ENCODE data around the gene CACNA1C. TPM values are rescaled to one million over a fixed set of nuclear protein-coding genes. Genes with fewer than 3 reads are reported as not detected.

The CACNA1C gene
- total RNA-seq, 1 experiment from 2014 or later = 1.8 TPM

DNA sequence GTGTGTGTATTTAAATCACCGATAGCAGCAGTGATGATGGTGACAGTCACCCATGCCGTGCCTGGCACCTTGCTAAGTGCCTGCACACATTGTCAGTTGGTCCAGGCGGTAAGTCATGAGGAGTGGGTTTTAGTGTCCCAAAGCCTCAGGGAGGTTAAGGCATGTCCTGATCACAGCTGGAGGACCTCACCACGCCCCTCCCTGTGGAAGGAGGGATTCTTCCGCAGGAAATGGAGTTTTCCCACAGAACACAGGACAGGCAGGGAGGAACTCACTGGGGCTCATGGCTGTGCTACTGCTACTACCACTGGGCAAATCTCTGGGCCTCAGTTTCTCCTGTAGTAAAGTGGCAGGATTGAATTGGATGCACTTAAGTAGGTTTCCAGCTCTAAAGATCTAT, 142.3 kb downstream of the CACNA1C start:
- no peak for DNase-seq (ENCODE audit: low read depth)

DNA sequence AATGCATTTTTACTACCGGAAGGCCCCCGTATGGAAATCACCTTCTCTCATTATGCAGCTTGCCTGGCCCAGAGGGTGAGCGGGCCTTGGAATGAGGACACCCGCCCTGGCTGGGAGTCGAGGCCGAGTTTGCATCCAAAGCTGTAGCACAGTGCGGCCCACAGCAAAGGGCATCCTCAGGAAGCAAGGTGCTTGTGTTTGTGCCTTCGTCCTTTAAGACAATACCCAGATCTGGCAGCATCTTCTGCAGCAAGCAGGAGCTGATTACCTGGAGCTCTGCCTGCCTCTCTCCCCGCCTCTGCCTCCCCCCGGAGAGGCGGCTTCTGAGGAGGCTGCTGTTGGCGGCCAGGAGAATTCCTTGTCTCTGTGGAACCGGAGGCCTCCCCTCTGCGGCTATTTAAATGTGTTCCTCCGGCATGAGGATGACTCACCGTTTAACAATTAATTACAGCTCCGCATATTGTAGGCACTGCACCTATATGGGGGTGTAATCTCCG, 145.3 kb downstream of the CACNA1C start:
- peak; percentile 79 for DNase-seq (ENCODE audit: low read depth)

DNA sequence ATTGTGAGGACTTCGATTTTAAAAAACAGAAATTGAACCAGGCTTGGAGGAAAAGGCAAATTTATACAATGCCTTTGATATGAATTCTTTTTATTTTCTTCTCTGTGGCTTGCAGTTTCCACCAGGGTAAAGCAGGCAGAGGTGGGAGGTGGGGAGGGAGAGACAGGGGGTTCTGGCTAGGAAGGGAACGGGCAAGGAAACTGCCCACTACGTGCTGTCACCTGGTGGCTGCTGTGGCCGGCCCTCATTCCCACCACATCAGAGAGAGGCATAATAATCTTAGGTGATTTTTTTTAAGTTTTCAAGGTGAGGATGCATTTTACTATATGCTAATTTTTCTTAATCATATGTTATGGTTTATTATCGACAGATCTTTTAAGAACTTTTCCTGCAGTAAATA, 145.8 kb downstream of the CACNA1C start:
- no peak for DNase-seq (ENCODE audit: low read depth)

DNA sequence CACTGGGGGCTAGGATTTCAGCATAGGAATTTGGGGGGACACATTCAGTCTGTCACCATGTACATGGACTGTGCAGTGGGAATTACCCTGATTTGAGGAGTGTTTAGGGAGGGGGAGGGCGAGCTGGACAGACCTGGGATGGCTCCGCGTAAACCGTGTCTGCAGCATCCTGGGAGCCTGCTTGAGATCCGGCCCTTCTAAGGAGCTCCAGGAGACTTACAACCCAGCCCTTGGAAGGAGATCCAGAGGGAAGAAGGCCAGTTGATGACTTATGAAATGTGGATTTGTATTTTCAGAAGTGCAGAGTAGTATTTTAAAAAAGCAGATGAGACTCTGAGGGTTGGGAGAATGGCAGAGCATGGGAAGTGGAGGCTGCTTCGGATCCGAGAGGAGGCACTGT, 153.2 kb downstream of the CACNA1C start:
- DNase-seq (ENCODE audit: low read depth) = no peak

DNA sequence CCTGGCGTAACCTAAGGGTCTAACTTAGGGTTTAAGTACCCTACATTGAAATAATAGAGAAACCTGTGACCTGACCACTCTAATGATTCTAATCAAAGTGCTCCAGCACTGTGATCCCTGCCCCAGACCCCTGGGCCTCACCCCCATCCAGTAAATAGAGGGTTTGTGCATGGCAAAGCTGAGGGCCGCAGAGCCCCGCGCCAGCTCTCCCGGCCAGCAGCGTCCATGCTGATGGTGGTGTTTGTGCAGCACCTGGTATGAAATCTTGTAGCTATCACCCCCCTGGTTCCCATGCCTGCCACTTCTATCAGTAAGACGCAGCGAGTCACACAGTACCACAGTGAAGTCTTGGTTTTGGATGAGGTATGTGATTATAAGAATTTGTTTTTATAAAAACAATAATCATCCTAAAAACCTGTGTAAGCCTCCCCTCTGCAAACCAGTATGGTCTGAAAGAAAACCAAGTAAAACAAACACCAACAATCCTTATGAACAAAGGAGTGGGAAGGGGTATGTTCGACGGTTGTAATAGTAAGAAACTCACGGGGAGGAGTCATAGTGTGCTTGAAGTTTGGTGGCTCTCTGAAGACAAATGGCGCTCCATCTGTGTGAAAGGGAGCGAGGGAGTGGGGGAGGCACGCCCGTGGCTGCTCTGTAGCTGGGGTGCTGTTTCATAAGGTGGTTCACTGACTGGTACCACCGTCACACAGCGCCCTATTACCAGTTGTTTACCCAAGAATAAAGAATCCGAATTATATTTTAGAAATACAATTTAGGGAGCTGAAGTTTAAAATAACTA, 156.2 kb downstream of the CACNA1C start:
- DNase-seq (ENCODE audit: low read depth) = no peak

DNA sequence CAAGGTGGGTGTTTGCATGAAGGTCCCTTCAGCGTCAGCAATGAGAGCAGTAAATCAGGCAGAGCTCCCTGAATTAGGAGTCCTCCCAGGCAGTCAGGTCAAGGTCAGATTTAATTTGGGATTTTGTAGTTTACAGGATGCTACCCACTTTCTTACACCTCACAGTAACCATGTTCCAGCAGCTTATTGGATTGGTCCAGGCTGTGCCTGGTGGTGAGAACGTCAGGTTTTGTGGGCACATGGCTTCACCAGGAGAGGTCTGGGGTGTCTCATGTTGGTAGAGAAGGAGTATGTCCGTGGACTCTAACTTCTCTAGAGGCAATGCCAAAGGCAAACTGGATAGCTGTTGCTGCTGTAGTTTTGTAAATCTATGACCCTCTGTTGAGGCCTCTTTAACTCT, 158.3 kb downstream of the CACNA1C start:
- no peak for DNase-seq (ENCODE audit: low read depth)

DNA sequence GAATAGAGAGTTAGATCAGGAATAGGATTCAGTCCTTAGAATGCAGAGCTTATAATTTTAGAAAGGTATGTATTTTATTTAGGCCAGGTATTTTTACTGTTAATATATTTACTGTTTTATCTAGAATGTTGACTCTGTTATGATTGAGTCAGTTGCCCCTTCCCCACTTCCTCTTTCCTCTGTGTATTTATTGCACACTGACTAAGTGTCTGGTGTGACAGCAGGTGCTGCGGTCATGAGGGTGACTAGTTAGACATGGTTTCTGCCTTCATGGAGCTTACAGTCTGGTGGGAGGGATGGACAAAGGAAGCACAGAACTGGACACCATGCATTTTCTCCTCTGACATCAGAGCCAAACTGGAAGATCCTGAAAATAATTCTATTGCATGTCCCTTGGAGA, 159.8 kb downstream of the CACNA1C start:
- no peak for DNase-seq (ENCODE audit: low read depth)

DNA sequence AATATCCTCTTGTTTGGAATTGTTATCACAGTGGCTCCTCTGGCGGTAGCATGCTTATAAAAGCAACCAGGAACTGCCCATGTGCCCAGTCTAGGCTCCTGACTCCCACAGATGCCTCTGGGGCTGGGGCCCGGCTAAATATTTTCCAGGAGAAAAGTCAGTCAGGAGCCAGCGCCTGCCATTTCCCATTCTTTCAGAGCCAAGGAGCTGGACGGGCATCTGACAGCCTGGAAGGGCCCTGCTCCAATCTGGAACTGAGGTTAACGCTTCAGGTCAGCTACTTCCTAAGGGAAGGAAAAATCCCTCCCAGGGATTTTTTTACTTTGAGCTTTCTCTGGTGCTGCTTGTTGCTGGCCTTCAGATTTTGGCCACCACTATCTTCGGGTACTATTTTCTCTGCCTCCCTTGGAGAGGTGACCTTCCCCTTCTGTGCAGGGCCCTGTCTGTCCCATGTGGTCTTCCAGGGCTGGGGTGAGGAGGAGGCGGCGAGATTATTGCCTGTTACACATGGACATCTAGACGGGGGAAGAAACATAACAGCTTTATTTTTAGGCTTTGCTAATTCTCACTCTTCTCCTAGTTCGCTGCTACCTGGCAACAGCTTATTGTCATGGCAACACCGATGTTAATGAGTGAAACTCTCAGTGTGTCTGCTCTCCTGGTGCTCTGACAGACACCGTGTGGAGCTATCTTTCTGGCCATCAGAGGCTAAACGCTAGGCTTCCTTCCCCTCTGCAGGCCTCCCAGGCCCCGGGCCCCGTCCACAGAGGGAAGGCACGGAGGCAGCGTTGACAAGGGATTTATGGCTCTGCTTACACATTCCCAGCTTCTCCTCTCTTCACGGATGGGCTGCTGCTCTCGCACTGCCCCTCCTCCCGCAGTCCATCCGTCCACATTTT, 160.4 kb downstream of the CACNA1C start:
- DNase-seq (ENCODE audit: low read depth) = no peak

DNA sequence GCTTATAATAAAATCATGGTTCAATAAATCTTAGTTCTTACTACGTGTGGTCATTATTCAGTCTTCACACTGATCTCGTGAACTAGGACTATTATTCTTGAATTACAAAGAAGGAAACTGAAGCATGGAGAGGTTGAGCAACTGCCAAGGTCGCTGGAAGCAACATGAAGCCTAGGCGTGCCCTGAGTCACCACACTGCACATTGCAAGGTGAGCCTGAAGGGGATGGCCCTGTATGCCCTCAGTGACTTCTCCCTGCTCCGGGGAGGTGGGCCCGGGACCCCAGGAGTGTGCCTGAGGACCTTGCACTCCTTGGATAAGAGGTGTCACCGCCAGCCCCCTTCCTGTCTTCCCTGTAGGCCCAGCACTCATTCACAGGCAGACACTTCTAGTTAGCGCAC, 161.6 kb downstream of the CACNA1C start:
- DNase-seq (ENCODE audit: low read depth) = no peak

DNA sequence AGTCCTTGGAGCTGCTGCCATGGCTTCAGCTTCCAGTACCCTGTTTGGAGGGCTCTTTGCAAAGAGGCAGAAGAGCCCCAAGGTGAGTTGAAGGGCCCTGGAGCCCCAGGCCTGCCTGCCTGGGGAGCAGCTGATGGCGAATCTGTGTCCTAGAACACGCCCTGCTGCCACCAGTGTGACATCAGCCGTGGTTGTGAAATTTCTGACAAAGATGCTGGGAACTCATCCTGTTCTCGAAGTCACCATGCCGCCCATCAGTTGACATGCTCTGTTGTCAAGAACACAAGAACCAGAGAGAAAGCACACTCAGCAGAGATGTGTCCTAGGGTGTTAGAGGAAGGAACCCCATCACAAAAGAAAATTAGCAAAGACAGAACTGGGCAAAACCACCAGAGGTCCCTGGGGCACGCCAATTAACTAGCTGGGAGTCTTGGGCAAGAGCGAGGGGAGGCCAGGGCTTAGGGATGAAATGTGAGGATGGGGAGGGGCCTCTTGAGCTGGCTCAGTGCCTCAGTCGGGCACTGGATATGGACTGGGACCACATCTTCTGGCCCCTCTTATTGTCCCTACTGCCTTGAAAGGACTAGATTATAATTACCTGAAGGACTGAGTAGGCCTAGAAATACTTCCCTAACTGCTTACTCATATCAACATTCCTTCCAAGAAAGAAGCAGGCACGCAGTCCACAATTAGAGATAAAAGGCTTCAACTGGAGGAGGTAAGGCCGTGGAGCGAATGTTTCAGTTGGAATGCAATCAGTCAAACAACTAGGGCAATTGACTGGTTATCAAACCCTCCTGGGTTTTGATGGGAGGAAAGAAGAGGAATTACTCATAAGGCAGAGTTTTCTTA, 163.1 kb downstream of the CACNA1C start:
- peak; percentile 24 for DNase-seq (ENCODE audit: low read depth)

DNA sequence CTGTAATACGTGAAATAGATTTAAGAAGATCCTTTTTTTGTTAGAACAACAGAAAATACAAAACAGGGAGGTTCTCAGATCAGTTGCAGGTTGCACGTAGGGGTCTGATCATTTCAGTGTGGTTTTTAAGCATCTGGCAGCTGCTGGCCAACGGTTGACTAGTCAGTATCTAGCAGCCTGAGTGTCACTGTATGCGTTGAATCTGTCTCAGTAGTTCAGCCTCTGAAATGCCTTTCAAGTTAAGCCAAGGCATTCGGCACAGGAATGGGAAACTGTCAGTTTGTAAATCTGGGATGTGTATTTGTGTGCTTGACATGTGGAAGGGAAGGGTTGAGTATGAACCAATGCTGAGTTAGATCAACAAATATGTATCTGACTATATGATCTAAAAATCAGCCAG, 165.9 kb downstream of the CACNA1C start:
- DNase-seq (ENCODE audit: low read depth) = no peak

DNA sequence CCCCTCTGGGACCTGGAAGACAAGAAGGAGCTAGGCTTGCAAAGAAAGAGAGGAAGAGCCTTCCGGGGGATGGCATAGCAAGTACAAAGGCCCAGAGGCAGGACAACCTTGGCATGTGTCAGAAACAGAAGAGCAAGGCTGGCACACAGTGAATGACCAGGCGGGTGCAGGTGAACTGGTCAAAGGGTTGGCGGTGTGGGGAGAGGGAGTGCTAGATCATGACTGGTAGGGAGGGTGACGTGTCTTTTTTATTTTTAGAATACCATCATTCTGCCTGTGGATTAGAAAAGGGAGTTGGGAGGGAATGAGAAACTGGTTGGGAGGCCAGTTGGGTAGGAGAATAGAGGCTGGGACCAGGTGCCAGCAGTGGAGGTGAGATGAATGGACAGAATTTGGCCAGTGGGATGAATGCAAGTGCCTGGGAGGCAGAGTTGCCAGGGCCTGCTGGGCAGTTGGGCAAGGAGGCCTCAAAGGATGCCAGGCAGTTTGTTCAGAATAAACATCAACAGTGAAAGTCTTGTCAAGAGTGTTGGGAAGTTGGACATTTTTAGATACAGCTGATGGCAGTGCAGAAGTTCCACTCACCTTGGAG, 168.3 kb downstream of the CACNA1C start:
- DNase-seq (ENCODE audit: low read depth) = no peak

DNA sequence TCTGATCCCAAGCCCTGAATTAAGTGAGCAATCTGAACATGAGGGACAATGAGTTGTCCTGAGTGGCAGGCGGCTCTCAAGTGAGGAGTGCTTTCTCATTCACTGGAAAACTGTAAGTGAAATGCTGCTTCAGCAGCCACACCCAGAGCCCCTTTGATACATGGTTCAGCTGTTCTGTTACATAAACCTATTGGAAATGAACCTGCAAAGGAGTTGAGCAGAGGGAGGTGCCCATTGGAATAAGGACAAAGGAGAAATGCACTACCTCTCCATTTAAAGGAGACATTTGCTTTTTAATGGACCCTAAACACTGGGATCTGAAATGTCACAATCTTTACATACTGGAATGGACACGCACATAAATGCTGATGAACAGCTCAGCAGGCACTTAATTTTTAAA, 169.9 kb downstream of the CACNA1C start:
- no peak for DNase-seq (ENCODE audit: low read depth)

DNA sequence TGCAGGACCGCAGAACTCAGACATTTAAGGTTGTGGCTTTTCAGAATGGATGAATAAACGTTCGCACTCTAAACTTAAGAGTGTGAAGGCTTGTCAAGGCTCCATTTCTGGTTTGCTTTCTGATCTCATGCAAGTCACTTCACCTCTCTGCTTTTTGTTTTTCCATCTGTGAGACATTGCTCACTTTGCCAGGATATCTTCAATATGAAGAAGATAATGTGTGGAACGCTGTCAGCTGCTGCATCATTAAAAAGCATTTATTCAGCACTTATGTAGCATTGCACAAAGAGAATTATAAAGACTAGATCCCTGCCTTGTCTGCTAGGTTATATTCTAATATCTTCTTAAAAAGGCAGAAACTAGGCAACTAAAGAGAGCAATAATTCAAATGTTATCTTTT, 172.2 kb downstream of the CACNA1C start:
- DNase-seq (ENCODE audit: low read depth) = no peak

DNA sequence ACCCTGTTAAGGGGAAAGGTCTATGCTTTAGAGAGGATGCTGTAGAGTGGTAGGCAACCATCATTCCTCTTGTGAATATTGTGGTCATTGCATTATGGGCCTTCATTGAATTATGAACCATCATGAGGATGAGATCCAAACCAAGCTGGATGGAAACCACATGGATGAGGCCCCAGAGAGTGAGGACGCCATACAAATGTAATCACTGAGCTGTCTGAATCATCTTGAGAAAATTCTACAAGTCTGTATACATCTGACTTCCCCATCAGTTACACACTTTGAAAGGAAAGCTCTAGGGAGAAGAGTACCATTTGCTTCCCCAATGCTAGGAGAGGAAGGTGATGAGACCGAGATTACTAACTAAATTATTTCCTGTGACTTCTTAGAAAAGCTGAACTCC, 172.9 kb downstream of the CACNA1C start:
- no peak for DNase-seq (ENCODE audit: low read depth)

DNA sequence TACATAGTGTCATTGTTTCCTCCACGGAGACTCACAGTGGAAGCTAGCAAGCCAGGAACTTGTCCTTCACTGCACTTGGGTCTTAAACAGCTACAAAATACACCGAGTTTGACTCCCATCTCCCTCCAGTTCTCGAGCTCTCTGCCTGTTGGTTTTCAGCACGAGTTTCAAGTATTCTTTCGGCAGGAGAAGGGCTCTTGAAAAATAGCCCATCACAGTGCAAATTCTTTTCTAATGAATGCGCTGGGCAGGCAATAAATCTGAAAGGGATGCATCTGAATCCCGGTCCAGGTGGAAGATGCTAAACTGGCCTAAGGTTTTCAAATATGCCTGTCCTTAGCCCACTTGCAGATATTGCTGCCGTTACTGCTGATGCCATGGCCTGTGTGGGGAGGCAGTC, 173.9 kb downstream of the CACNA1C start:
- no peak for DNase-seq (ENCODE audit: low read depth)

DNA sequence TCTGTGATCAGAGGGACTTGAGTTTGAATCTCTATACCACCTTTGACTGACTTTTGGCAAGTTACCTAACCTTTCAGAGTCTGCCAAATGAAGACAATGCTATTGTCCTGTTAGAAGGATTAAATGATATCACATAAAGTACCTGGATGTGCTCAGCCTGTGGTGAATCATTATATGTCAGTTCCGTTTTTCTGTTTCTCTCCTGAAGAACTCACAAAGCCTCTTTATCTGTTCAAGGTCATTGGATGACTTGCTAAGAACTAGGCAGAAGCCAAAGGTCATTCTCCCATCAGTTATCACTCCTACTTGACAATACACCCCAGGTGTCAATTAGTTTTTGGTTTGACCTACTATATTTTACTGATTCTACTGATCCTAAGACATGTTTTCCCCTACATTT, 174.6 kb downstream of the CACNA1C start:
- no peak for DNase-seq (ENCODE audit: low read depth)

DNA sequence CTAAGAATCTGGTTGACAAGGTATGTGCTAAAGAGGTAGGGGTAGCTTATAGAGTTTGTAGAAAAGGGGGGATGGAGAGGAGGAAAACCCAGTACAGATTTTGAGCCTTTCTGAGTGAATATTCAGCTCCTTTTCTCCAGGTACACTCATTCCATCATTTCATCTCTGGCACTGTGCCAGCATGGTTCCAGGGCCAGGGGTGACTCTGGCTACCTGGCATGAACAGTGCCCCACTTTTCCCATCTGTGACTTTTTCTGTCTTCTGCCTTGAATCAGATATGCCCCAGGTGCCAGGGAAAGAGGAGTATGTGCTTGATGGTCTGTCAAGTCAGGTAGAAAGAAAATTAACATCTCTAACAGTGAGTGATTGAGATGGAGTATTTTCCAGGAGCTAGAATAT, 175.7 kb downstream of the CACNA1C start:
- no peak for DNase-seq (ENCODE audit: low read depth)

DNA sequence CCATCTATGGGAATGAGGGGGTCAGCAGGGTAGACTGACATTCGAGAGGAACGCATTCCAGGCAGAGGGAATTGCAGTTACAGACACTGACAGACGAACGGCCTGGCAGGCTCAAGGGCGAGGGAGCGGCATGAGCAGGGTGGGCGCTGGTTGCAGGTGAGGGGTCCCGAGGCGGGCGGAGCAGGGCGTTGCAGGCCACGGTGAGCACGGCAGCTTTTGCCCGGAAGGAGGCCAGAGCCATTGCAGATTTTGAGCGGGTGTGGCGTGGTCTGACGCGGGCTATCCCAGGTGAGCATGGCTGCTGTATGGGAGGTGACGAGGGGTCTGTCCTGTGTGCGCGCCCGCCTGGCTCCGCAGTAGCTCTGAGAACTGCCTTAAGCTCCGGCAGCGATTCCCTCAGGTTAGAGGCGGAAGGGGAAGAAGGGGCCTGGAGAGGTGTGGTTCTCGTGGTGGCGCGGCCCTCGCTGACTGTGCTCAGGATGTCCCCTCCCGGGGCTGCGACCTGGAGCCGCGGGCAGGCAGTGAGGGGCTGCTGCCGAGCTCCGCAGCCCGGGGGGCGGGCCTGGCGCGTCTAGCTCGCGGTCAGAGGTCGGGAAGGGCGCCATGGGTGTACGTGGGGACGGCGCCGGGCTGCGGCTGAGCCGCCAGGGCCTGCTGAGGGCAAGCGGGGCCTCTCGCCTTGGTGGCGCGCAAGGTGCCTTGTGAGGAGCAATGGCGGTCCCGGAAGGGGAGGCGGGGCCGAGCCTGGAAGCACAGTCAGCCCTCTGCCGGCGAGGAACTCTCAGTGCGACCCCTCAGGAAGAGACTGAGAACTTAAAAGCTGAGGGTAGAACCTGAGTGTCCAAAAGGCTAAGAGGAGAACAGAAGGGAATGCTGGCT, 177.1 kb downstream of the CACNA1C start:
- no peak for DNase-seq (ENCODE audit: low read depth)

DNA sequence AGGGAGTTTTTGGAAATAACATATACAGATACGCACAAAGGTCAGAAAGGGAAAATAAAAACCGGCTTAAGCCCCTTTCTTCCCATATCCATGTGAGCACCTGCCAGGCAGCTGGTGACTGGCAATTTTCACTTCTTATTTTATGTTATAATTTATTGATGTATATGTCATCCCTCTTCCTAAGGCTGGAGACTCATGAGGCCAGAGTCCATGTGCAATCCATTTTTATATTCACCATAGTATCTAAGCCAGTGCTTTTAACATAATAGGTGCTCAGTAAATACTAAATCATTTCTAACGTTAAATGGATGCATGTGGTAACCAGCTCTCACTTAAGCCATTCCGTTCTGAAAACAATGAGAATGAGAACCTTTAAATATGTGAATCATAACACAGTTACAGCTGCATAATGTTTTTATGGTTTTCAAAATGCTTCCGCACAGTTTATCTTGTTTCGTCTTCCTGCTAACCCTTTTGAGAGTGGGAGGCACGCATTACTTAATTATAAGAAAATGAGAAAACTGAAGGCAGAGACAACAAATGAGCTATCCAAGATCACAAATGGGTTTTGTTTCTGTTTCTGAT, 178.3 kb downstream of the CACNA1C start:
- DNase-seq (ENCODE audit: low read depth) = no peak
